VCaP (cell line): ENCODE data around the gene SLIT1.

Experiments used
- H3K27ac ChIP-seq: fragments of 450-650 bp; 2 replicates; pipeline ENCODE4 v1.5.1; 2017
- CTCF ChIP-seq: fragments of 450-650 bp; conservative IDR thresholded peaks from 2 replicates; pipeline ENCODE4 v1.5.1; 2017; ENCODE audit warnings: mild to moderate bottlenecking, moderate library complexity

The SLIT1 gene

GRCh38 chr10:97010695-97011206 is 175.0 kb downstream of the SLIT1 start:
- no peak for TF ChIP-seq CTCF
- no peak overlapping the region for H3K27ac ChIP-seq

DNA sequence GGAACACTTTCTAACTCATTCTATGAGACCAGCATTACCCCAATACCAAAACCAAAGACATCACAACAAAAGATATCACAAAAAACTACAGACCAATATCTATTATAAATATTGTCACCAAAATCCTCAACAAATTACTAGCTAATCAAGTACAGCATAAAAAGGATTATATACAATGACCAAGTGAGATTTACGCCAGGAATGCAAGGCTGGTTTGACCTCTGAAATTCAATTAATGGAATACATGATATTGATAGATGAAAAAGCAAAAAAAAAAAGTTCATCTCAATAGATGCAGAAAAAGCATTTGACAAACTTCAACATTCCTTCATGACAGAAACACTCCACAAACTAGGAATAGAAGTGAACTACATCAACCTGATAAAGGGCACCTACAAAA is 178.3 kb downstream of the SLIT1 start:
- H3K27ac ChIP-seq, result no peak overlapping the region
- no peak for TF ChIP-seq CTCF

DNA sequence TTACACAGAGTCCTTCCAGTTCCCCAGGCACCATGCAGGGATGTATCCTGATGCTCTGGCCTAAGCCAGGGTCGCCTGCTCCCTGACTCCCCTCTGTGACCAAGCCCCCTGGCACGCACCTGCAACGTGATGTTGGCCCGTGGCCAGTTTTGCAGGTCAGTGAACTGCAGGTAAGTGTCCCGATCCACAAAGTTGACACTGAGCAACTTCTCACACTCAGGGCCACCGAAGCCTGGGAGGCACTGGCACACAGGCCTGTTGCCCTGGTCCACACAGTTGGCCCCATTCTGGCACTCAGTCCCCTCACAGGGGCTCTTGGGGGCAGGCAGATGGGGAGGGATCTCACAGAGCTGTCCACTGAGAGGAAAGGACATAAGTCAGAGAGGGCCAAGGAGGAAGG is 179.4 kb downstream of the SLIT1 start:
- H3K27ac ChIP-seq, result no peak overlapping the region
- TF ChIP-seq CTCF, result no peak

DNA sequence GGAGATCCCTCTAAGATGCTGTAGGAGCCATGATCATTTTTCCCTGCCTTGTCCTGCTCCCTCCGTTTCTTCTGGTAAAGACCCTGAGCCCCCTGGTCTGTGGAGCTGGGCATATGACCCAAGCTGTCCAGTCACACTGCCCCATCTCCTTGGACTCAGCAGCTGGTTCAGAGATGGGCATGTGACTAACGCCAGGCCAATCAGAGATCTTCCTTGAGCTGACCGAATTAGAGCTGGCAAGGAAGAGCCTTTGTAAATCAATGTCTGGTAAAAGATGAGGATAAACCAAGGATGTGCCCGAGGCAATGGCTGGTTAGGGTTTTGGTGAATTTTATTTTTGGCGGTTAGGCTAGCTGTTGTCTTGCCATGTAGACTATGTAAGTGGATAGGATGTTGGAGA is 180.4 kb downstream of the SLIT1 start:
- no peak overlapping the region for H3K27ac ChIP-seq
- no peak for TF ChIP-seq CTCF

- TF ChIP-seq CTCF, result no peak
- no peak overlapping the region for H3K27ac ChIP-seq
Measured at GRCh38 chr10:97004591-97004990, 181.2 kb downstream of the SLIT1 start.

- no peak overlapping the region for H3K27ac ChIP-seq
- TF ChIP-seq CTCF, result no peak
Measured at GRCh38 chr10:97003804-97004201, 182.0 kb downstream of the SLIT1 start.

DNA sequence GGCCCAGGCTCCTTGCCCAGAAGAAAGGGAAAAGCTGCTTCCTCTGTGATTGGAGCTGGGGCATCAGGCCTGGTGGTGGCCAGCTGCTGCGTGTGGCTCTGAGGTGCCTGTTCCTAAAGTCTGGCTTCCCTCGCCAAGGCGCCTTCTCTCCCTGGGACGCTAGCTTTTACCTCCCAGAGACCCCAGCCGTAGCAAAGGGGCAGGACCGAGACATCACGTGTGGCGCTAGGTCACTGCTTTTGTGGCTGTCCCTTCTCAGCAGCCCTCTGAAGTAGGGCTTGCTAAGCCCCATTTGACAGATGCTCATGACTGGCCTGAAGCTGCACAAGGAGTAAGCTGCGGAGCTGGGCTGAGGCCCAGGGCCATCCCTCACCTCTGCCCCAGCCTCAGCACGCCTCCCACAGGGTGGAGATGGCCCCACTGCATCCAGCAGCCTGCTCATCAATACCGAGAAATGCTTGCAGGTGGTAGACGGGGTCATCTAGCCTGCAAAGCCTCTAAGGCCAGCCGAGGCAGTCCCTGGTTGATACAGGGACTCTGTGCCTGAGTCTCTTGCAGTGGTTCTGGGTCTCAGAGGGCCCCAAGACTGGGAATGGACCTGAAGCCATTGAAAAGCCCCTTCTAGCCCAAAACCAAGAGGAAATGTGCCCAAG is 182.5 kb downstream of the SLIT1 start:
- no peak for TF ChIP-seq CTCF
- H3K27ac ChIP-seq, result no peak overlapping the region
